DOHH2 (cell line): ENCODE results near the gene SLC44A1.

Experiments
- H3F3A ChIP-seq: fragments of 200-600 bp; sonication (generic), shearing (Covaris generic); 2 replicates; pipeline ENCODE4 v1.6.0; 2016; ENCODE audit warnings: antibody characterized with exemption, mild to moderate bottlenecking; ENCODE audit not compliant: control insufficient read depth, insufficient read depth
- H3K27ac ChIP-seq: fragments of 200-600 bp; sonication (generic); 2 replicates; pipeline ENCODE4 v1.5.1; 2014; ENCODE audit warnings: low read depth, mild to moderate bottlenecking, low read length, moderate library complexity
- H3K27me3 ChIP-seq: fragments of 200-600 bp; sonication (generic); 2 replicates; pipeline ENCODE4 v1.6.1; 2014; ENCODE audit warnings: mild to moderate bottlenecking, low read length, mixed read lengths; ENCODE audit not compliant: control insufficient read depth
- H3K36me3 ChIP-seq: fragments of 200-600 bp; sonication (generic); 2 replicates; pipeline ENCODE4 v1.6.1; 2014; ENCODE audit warnings: mild to moderate bottlenecking, low read length, moderate library complexity, mixed read lengths; ENCODE audit not compliant: control insufficient read depth
- H3K4me1 ChIP-seq: fragments of 200-600 bp; sonication (generic); 2 replicates; pipeline ENCODE4 v1.6.1; 2014; ENCODE audit warnings: mild to moderate bottlenecking, low read length, mixed read lengths; ENCODE audit not compliant: control insufficient read depth
- H3K4me2 ChIP-seq: fragments of 200-600 bp; sonication (generic); 2 replicates; pipeline ENCODE4 v1.6.0; 2014; ENCODE audit warnings: mild to moderate bottlenecking, low read length, moderate library complexity
- H3K4me3 ChIP-seq: fragments of 200-600 bp; sonication (generic); 2 replicates; pipeline ENCODE4 v1.5.1; 2014; ENCODE audit warnings: mild to moderate bottlenecking, low read length, mixed read lengths
- H3K79me2 ChIP-seq: fragments of 200-600 bp; sonication (generic); 2 replicates; pipeline ENCODE4 v1.6.1; 2014; ENCODE audit warnings: mild to moderate bottlenecking, low read length, mixed read lengths; ENCODE audit not compliant: control insufficient read depth
- H3K9me2 ChIP-seq: fragments of 200-600 bp; sonication (generic); replicated peaks from 2 replicates; pipeline ENCODE4 v1.6.1; 2014; ENCODE audit warnings: mild to moderate bottlenecking, low read length, mixed read lengths; ENCODE audit not compliant: control insufficient read depth
- H3K9me3 ChIP-seq: fragments of 200-600 bp; sonication (generic); 2 replicates; pipeline ENCODE4 v1.6.1; 2014; ENCODE audit warnings: antibody characterized with exemption, low read length, mixed read lengths; ENCODE audit not compliant: control insufficient read depth, insufficient read depth
- H4K20me1 ChIP-seq: fragments of 200-600 bp; sonication (generic); 2 replicates; pipeline ENCODE4 v1.6.0; 2014; ENCODE audit warnings: low read depth, mild to moderate bottlenecking, antibody characterized with exemption, low read length, moderate library complexity; ENCODE audit not compliant: control insufficient read depth, insufficient read depth
- EZH2phosphoT487 ChIP-seq: fragments of 200-600 bp; sonication (generic); IDR thresholded peaks from 2 replicates; pipeline ENCODE4 v1.6.1; 2017; ENCODE audit warnings: borderline replicate concordance, mild to moderate bottlenecking, antibody characterized with exemption, low read length, moderate library complexity, mixed read lengths
- TF ChIP-seq, protein P1 (sequence below): fragments of 200-600 bp; sonication (generic); IDR thresholded peaks from one replicate; pipeline ENCODE4 v1.5.1; 2014; ENCODE audit warnings: antibody characterized with exemption, mild to moderate bottlenecking, low read depth, low read length; ENCODE audit not compliant: poor library complexity, severe bottlenecking

SLC44A1 gene

DNA sequence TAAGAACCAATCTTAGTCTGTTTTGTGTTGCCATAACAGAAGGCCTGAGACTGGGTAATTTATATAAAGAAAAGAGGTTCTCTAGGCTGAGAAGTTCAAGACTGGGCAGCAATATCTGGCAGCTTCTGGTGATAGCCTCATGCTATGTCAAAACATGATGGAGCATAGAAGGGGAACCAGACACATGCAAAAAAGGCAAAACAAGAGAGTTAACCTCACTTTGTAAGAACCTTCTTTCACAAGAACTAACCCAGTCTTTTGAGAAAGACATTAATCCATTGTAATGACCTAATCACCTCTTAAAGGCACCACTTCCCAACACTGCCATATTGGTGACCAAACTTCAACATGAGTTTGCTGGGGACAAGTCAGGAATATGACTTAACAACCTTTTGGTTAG lies 240.7 kb downstream of the SLC44A1 start:
- no peak overlapping the region for H3K4me3 ChIP-seq
- no peaks in the 10 kb centered on the region for H3K4me1 ChIP-seq
- no peak overlapping the region for H3K4me2 ChIP-seq
- H3K36me3 ChIP-seq = no peaks in the 10 kb centered on the region
- no peaks in the 10 kb centered on the region for H3K9me2 ChIP-seq
- H3K27me3 ChIP-seq = no peaks in the 10 kb centered on the region
- no peaks in the 10 kb centered on the region for H4K20me1 ChIP-seq
- TF ChIP-seq, protein P1, sequence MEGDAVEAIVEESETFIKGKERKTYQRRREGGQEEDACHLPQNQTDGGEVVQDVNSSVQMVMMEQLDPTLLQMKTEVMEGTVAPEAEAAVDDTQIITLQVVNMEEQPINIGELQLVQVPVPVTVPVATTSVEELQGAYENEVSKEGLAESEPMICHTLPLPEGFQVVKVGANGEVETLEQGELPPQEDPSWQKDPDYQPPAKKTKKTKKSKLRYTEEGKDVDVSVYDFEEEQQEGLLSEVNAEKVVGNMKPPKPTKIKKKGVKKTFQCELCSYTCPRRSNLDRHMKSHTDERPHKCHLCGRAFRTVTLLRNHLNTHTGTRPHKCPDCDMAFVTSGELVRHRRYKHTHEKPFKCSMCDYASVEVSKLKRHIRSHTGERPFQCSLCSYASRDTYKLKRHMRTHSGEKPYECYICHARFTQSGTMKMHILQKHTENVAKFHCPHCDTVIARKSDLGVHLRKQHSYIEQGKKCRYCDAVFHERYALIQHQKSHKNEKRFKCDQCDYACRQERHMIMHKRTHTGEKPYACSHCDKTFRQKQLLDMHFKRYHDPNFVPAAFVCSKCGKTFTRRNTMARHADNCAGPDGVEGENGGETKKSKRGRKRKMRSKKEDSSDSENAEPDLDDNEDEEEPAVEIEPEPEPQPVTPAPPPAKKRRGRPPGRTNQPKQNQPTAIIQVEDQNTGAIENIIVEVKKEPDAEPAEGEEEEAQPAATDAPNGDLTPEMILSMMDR = no peak
- TF ChIP-seq EZH2phosphoT487 = no peak
- no peaks in the 10 kb centered on the region for H3K9me3 ChIP-seq
- no peaks in the 10 kb centered on the region for H3K79me2 ChIP-seq
- H3F3A ChIP-seq = no peaks in the 10 kb centered on the region
- no peak overlapping the region for H3K27ac ChIP-seq
